ENCODE measurements around the gene PCDHGB4.

- TF ChIP-seq POLR2A (IDR thresholded peaks at IDR 0.05; ENCODE audit: low read depth): no peak
- TF ChIP-seq, protein P1, sequence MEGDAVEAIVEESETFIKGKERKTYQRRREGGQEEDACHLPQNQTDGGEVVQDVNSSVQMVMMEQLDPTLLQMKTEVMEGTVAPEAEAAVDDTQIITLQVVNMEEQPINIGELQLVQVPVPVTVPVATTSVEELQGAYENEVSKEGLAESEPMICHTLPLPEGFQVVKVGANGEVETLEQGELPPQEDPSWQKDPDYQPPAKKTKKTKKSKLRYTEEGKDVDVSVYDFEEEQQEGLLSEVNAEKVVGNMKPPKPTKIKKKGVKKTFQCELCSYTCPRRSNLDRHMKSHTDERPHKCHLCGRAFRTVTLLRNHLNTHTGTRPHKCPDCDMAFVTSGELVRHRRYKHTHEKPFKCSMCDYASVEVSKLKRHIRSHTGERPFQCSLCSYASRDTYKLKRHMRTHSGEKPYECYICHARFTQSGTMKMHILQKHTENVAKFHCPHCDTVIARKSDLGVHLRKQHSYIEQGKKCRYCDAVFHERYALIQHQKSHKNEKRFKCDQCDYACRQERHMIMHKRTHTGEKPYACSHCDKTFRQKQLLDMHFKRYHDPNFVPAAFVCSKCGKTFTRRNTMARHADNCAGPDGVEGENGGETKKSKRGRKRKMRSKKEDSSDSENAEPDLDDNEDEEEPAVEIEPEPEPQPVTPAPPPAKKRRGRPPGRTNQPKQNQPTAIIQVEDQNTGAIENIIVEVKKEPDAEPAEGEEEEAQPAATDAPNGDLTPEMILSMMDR (IDR thresholded peaks at IDR 0.05): no peak
These were observed 2.8 kb upstream of the PCDHGB4 start for GRCh38 chr5:141384471-141385267.

Measured in esophagus muscularis mucosa (tissue), 3 donors.